Tibial nerve (tissue), 3 donors: ENCODE measurements around the gene NRXN3.

ENCODE experiments used
- CTCF ChIP-seq, 5 experiments: fragments of 200-600 bp in 3 of 5; fragments of 450-650 bp in 2 of 5; sonication (generic) in 3 of 5; IDR thresholded peaks; one replicate each; pipeline ENCODE4 v1.5.1; 2016 to 2019; ENCODE audit warnings: antibody characterized with exemption in 5 of 5, mild to moderate bottlenecking in 3 of 5, moderate library complexity in 2 of 5
- POLR2A ChIP-seq, 2 donors: fragments of 450-650 bp; IDR thresholded peaks; one replicate each; pipeline ENCODE4 v1.6.1; 2017; ENCODE audit warnings: antibody characterized with exemption in 2 of 2, mild to moderate bottlenecking in 2 of 2, moderate library complexity in 2 of 2

- TF ChIP-seq CTCF (IDR thresholded peaks at IDR 0.05) (no peak), POLR2A (IDR thresholded peaks at IDR 0.05) (no peak)
These were observed 551.7 kb downstream of the NRXN3 start for GRCh38 chr14:78721756-78722480.
